HUES6 (cell line): ENCODE results near the gene RMDN2.
"Not testable (repeated sequence)": the region's sequence is repeated elsewhere in the genome, so short reads cannot be mapped to it uniquely, and the experiment has no call there.

Source experiments
- H3K27ac ChIP-seq: 2 replicates; pipeline ENCODE4 v1.7.0; 2013; ENCODE audit warnings: low read depth, mild to moderate bottlenecking, low read length, inconsistent platforms
- H3K27me3 ChIP-seq: 2 replicates; pipeline ENCODE4 v1.6.1; 2013; ENCODE audit warnings: low read length; ENCODE audit not compliant: control insufficient read depth, insufficient read depth
- H3K36me3 ChIP-seq: 2 replicates; pipeline ENCODE4 v1.6.1; 2013; ENCODE audit warnings: low read length; ENCODE audit not compliant: control insufficient read depth, insufficient read depth
- H3K4me1 ChIP-seq: 2 replicates; pipeline ENCODE4 v1.6.1; 2013; ENCODE audit warnings: low read length; ENCODE audit not compliant: control insufficient read depth, insufficient read depth
- H3K4me3 ChIP-seq: 2 replicates; pipeline ENCODE4 v1.5.1; 2013; ENCODE audit warnings: low read depth, low read length
- H3K9ac ChIP-seq: one replicate; pipeline ENCODE4 v1.6.1; 2013; ENCODE audit warnings: mild to moderate bottlenecking, low read length
- H3K9me3 ChIP-seq: 2 replicates; pipeline ENCODE4 v1.6.1; 2013; ENCODE audit warnings: low read depth, low read length; ENCODE audit not compliant: control insufficient read depth, insufficient read depth

The RMDN2 gene

DNA sequence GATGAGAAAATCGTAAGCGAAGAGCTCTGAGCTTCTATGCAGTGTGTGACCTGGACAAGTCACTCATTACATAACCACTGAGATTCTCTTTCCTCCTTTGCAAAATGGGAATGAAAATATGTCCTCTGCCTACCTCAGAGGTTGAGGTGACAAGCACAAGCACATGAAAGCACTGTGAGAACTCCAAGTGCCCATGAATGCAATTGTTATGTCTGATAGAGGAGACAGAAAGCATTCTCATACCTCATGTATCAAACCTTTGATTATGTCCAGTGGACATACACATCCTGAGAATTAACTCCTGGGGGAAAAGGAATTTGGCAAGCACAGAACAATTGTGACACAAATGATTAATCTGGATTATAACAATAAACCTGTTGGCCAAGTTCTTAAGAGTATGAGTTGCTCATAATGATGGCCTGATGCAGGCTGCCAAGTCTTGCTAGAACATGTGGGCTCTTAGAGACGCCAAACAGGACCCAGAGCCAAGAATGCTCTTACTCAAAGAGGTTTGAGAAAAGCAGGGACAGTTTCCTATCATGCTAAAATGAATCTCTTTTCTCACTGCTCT lies 8.5 kb upstream of the RMDN2 start:
- no peak overlapping the region for H3K27ac ChIP-seq
- no peaks in the 10 kb centered on the region for H3K4me1 ChIP-seq
- H3K9ac ChIP-seq = no peak overlapping the region
- no peaks in the 10 kb centered on the region for H3K36me3 ChIP-seq
- no peak overlapping the region for H3K4me3 ChIP-seq
- no peaks in the 10 kb centered on the region for H3K27me3 ChIP-seq
- H3K9me3 ChIP-seq = no peaks in the 10 kb centered on the region

GRCh38 chr2:37917281-37918228 lies 7.5 kb upstream of the RMDN2 start:
- Histone ChIP-seq H3K27ac (no peak overlapping the region), H3K36me3 (no peaks in the 10 kb centered on the region), H3K9ac (no peak overlapping the region)

DNA sequence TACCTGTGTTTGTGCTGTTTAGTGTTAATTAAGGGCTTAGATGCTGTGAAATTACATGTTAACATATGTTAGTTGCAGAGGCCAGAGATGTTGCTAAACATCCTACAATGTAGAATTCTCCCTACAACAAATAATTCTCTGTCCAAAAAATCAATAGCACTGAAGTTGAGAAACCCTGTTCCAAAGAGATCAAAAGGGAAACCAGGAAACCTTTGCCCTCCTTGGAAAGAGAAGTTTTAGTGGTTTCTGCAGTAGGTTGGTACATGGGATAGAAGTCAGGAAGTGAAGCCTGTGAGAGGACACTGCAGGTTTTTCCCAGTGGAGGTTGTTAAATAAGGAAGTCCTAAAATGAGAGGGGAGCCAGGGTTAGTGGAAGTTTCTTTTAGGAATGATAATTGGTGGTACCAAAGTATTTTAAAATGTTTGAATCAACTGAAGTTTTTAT lies 6.3 kb upstream of the RMDN2 start:
- H3K27ac ChIP-seq = no peak overlapping the region

More at GRCh38 chr2:37917281-37918228, 7.5 kb upstream of the RMDN2 start:
- no peak overlapping the region for H3K4me3 ChIP-seq
- H3K27me3 ChIP-seq = 0 out of 2 replicates have a peak, but pooled peaks cover 1% of the 10 kb centered on the region
- no peaks in the 10 kb centered on the region for H3K4me1 ChIP-seq
- no peaks in the 10 kb centered on the region for H3K9me3 ChIP-seq

DNA sequence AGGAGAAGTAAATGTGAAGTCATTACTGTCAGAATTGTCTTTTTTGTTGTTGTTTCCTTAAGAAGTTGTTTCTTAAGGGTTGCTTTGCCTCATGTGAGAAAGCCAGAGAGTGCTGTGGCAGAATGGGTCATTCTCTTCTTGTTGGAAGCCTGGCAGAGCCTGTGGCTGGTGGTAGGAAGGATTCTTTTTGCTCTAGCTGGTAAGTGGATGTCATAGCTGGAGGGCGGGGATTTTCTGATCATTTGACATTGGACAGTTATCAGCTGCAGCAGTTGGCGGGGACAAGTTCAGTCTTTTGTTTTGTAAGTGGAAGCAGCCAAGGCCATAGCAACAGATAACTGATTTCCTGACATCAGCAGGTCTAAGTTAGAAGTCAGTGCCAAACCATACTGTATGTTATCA lies 5.5 kb upstream of the RMDN2 start:
- Histone ChIP-seq H3K4me1 (no peaks in the 10 kb centered on the region), H3K9me3 (no peaks in the 10 kb centered on the region), H3K9ac (no peak overlapping the region)

More for the DNA sequence above, 6.3 kb upstream of the RMDN2 start:
- Histone ChIP-seq H3K27me3 (peaks cover 8% of the 10 kb centered on the region; the same call in 1 of the 2 replicates), H3K9ac (no peak overlapping the region), H3K4me1 (no peaks in the 10 kb centered on the region), H3K4me3 (no peak overlapping the region), H3K36me3 (no peaks in the 10 kb centered on the region), H3K9me3 (no peaks in the 10 kb centered on the region)

DNA sequence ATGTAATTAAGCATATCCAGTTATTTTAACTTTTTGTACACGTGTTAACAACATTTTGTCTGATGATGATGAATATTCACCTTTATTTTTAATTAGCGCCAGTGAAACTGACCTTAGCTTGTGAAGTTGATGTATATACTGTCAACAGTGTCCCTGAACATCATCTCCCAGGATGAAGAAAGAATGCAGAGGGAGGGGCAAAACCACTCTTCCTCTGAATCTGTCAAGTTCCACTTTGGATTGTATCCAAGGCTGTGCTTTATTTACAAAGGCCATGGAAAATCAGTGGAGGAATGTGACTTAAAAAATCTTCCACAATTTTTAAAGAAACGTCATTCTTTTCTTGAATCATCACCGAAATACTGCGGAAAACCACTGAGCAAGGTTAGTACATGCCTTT lies 4.5 kb upstream of the RMDN2 start:
- no peaks in the 10 kb centered on the region for H3K36me3 ChIP-seq
- peaks cover 10% of the 10 kb centered on the region; the same call in 1 of the 2 replicates for H3K27me3 ChIP-seq
- no peak overlapping the region for H3K27ac ChIP-seq
- H3K9ac ChIP-seq = no peak overlapping the region
- no peaks in the 10 kb centered on the region for H3K4me1 ChIP-seq
- no peaks in the 10 kb centered on the region for H3K9me3 ChIP-seq
- no peak overlapping the region for H3K4me3 ChIP-seq

More for the DNA sequence above, 5.5 kb upstream of the RMDN2 start:
- no peak overlapping the region for H3K4me3 ChIP-seq
- peaks cover 10% of the 10 kb centered on the region; the same call in 1 of the 2 replicates for H3K27me3 ChIP-seq
- no peak overlapping the region for H3K27ac ChIP-seq
- no peaks in the 10 kb centered on the region for H3K36me3 ChIP-seq

DNA sequence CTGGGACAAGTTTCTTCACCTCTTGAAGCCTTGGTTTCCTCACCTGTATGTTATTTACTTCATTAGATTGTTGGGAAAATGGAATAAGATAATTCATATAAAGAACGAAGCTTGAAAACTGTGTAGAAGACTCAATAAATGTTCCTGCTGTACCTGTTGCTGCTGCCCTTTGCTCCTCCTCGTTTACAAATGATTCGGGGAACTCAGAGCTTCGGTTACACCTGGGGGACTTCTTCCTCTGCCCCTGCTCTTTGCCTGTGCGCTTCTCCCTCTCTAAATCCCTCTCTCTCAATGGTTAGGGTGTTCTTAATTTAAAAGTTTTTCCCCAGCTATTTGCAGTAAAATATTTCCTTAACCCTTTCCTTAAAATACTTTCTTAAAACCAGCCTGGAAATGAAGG lies 3.3 kb upstream of the RMDN2 start:
- H3K27ac ChIP-seq = no peak overlapping the region
- H3K4me1 ChIP-seq = no peaks in the 10 kb centered on the region
- no peaks in the 10 kb centered on the region for H3K36me3 ChIP-seq
- H3K9me3 ChIP-seq = no peaks in the 10 kb centered on the region
- no peak overlapping the region for H3K4me3 ChIP-seq
- peaks cover 10% of the 10 kb centered on the region; the same call in 1 of the 2 replicates for H3K27me3 ChIP-seq
- no peak overlapping the region for H3K9ac ChIP-seq

- no peaks in the 10 kb centered on the region for H3K36me3 ChIP-seq
- no peaks in the 10 kb centered on the region for H3K9me3 ChIP-seq
- H3K27me3 ChIP-seq = peaks cover 10% of the 10 kb centered on the region; the same call in 1 of the 2 replicates
- no peak overlapping the region for H3K4me3 ChIP-seq
- no peak overlapping the region for H3K9ac ChIP-seq
- H3K4me1 ChIP-seq = no peaks in the 10 kb centered on the region
- no peak overlapping the region for H3K27ac ChIP-seq
Measured at GRCh38 chr2:37923308-37924055, 1.6 kb upstream of the RMDN2 start.

DNA sequence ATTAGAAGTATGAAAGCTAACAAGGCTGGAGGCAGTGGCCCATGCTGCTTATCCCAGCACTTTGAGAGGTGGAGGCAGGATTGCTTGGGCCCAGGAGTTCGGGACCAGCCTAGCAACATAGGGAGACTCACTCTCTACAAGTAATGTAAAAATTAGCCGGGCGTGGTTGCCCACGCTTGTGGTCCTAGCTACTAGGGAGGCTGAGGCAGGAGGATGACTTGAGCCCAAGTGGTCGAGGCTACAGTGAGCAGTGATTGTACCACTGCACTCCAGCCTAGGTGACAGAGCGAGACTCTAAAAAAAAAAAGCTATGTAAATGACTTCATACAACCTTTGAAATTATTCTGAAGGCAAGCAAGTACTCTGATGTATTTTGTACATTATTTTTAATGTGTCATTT lies 1.5 kb downstream of the RMDN2 start:
- no peaks in the 10 kb centered on the region for H3K4me1 ChIP-seq
- 0 out of 2 replicates have a peak, but pooled peaks cover 4% of the 10 kb centered on the region for H3K9me3 ChIP-seq
- peaks cover 10% of the 10 kb centered on the region; the same call in 1 of the 2 replicates for H3K27me3 ChIP-seq
- no peak overlapping the region for H3K27ac ChIP-seq
- no peak overlapping the region for H3K4me3 ChIP-seq
- no peak overlapping the region for H3K9ac ChIP-seq
- H3K36me3 ChIP-seq = no peaks in the 10 kb centered on the region

DNA sequence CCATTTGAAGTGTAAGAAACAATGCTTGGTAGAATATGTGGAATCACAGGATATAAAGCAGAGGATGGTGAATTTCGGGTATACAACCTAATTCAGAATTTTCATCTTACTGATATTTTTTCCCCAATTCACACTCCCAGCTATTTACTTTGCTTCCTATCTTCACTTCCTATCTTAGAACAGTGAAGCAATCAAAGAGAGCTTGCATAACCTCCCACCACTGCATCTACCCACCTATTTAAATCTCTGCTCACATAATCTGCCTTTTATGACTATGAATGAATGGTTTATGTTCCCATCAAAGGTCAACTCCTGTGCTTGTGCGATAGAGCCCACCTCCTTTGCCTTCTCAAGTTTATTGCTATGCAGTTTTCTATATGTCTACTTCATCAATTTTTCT lies 3.3 kb downstream of the RMDN2 start:
- Histone ChIP-seq H3K4me3 (no peak overlapping the region), H3K36me3 (no peaks in the 10 kb centered on the region), H3K9me3 (0 out of 2 replicates have a peak, but pooled peaks cover 5% of the 10 kb centered on the region), H3K27me3 (0 out of 2 replicates have a peak, but pooled peaks cover 3% of the 10 kb centered on the region), H3K27ac (no peak overlapping the region), H3K4me1 (no peaks in the 10 kb centered on the region), H3K9ac (no peak overlapping the region)

- not testable (repeated sequence) for H3K27me3 ChIP-seq, H3K27ac ChIP-seq, H3K9ac ChIP-seq, H3K4me1 ChIP-seq, H3K36me3 ChIP-seq, H3K4me3 ChIP-seq
- H3K9me3 ChIP-seq = peaks cover 15% of the 10 kb centered on the region; the same call in 1 of the 2 replicates
Measured at GRCh38 chr2:37930392-37930791, 5.3 kb downstream of the RMDN2 start.
